ENCODE measurements around the gene NPW. TPM values are rescaled to one million over a fixed set of nuclear protein-coding genes. Genes with fewer than 3 reads are reported as not detected.

NPW gene
- total RNA-seq, 1 donor from 2014 or later: 1.3 TPM

- peak in 1 of 2 donors; percentile 34 for DNase-seq (ENCODE audit: low read depth in 2 of 2)
These were observed 35.0 kb upstream of the NPW start for GRCh38 chr16:1984347-1985225.

- DNase-seq (ENCODE audit: low read depth in 2 of 2): no peak
These were observed 34.0 kb upstream of the NPW start for GRCh38 chr16:1985466-1986150.

- DNase-seq (ENCODE audit: low read depth in 2 of 2): no peak
These were observed 32.4 kb upstream of the NPW start for GRCh38 chr16:1987198-1987597.

- DNase-seq (ENCODE audit: low read depth in 2 of 2): no peak
These were observed 30.1 kb upstream of the NPW start, which contains the start of gene SYNGR3 for GRCh38 chr16:1989209-1990100. Gene SYNGR3, plus strand, starts transcription at chr16:1989970. Its CDS starts 133 bp downstream, at chr16:1990103.

- DNase-seq (ENCODE audit: low read depth in 2 of 2): no peak
These were observed 29.6 kb upstream of the NPW start for GRCh38 chr16:1990101-1990350.

- DNase-seq (ENCODE audit: low read depth in 2 of 2): no peak
These were observed 29.0 kb upstream of the NPW start for GRCh38 chr16:1990351-1991134.

GRCh38 chr16:1991135-1991551 is 28.4 kb upstream of the NPW start:
- no peak for DNase-seq (ENCODE audit: low read depth in 2 of 2)

GRCh38 chr16:1991588-1991947 is 28.0 kb upstream of the NPW start:
- no peak for DNase-seq (ENCODE audit: low read depth in 2 of 2)

GRCh38 chr16:1991948-1992703 is 27.5 kb upstream of the NPW start:
- peak; percentile 79 to 95 for DNase-seq (ENCODE audit: low read depth in 2 of 2)

- no peak for DNase-seq (ENCODE audit: low read depth in 2 of 2)
These were observed 26.8 kb upstream of the NPW start for GRCh38 chr16:1992704-1993317.

GRCh38 chr16:1993731-1994131 is 25.9 kb upstream of the NPW start:
- DNase-seq (ENCODE audit: low read depth in 2 of 2): no peak

- no peak for DNase-seq (ENCODE audit: low read depth in 2 of 2)
These were observed 21.9 kb upstream of the NPW start for GRCh38 chr16:1997494-1998359.

GRCh38 chr16:1998360-1998835 is 21.2 kb upstream of the NPW start:
- DNase-seq (ENCODE audit: low read depth in 2 of 2): no peak

- no peak for DNase-seq (ENCODE audit: low read depth in 2 of 2)
These were observed 20.5 kb upstream of the NPW start for GRCh38 chr16:1998852-1999801.

- no peak for DNase-seq (ENCODE audit: low read depth in 2 of 2)
These were observed 19.6 kb upstream of the NPW start for GRCh38 chr16:1999866-2000514.

GRCh38 chr16:2001035-2001434 is 18.6 kb upstream of the NPW start:
- no peak for DNase-seq (ENCODE audit: low read depth in 2 of 2)
